ENCODE results near the gene PDGFA.

The PDGFA gene

DNA sequence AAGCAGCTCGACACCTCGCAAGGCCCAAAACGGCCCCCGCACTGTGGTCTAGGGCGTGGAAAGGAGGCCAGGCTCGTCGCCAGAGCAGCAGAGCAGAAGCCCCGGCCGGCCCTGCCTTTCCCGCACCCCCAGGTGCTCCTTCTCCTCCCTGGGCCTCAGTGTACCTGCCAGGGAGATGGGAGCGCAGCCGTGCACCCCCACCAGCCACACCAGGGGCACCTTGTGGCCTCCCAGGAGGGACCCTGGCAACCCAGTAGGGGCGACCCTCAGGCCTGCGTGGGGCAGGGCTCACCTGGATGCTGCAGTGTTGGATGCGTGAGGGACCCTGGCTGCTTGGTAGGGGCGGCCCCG lies 9.5 kb downstream of the PDGFA start:
- no peak for TF ChIP-seq FOXP2 (optimal IDR thresholded peaks at IDR 0.05; ENCODE audit: borderline replicate concordance, extremely low read depth, extremely low read length, insufficient read depth)
- no peak for TF ChIP-seq TAF1 (IDR thresholded peaks at IDR 0.05; ENCODE audit: borderline replicate concordance, insufficient read depth, low read length)
- no peak for TF ChIP-seq REST (IDR thresholded peaks at IDR 0.05; ENCODE audit: insufficient read depth in 1 of 2, low read depth in 2 of 2, low read length in 2 of 2)
- no peak for TF ChIP-seq POLR2AphosphoS5 (IDR thresholded peaks at IDR 0.05; ENCODE audit: low read depth, low read length)
- no peak for TF ChIP-seq SIN3A (IDR thresholded peaks at IDR 0.05; ENCODE audit: borderline replicate concordance, insufficient read depth, low read length)

DNA sequence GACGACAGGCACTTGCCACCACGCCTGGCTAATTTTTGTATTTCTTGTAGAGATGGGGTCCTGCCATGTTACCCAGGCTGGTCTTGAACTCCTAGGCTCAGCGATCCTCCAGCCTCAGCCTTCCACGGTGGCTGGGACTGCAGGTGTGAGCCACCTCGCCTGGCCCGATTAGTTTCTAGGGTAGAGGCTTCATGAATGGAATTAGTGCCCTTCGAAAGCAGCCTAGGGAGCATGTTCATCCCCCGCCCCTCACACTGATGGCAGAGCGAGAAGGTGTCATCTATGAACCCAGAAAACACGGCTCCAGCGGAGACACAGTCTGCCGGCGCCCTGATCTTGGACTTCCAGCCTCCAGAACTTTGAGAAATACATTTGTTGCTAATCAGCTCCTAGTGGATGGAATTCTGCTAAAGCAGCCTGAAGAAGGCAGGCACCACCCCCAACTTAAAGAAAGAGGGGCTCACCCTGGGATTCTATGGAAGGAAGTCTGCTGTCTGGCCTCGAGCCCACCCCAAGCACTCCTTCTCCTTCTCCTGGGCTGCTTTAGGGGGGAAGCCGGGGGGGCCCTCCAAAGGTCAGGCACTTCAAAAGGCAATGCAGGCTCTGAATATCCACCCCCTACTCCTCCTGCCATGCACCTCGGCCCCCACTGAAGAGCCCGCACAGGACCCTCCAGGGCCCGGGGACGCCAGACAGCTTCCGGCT lies 10.1 kb downstream of the PDGFA start:
- no peak for TF ChIP-seq SIN3A (IDR thresholded peaks at IDR 0.05; ENCODE audit: borderline replicate concordance, insufficient read depth, low read length)
- no peak for TF ChIP-seq REST (IDR thresholded peaks at IDR 0.05; ENCODE audit: insufficient read depth in 1 of 2, low read depth in 2 of 2, low read length in 2 of 2)
- no peak for TF ChIP-seq POLR2AphosphoS5 (IDR thresholded peaks at IDR 0.05; ENCODE audit: low read depth, low read length)
- no peak for TF ChIP-seq FOXP2 (optimal IDR thresholded peaks at IDR 0.05; ENCODE audit: borderline replicate concordance, extremely low read depth, extremely low read length, insufficient read depth)
- no peak for TF ChIP-seq TAF1 (IDR thresholded peaks at IDR 0.05; ENCODE audit: borderline replicate concordance, insufficient read depth, low read length)

GRCh38 chr7:508461-509170 lies 11.0 kb downstream of the PDGFA start:
- TF ChIP-seq POLR2AphosphoS5 (IDR thresholded peaks at IDR 0.05; ENCODE audit: low read depth, low read length) (no peak), TAF1 (IDR thresholded peaks at IDR 0.05; ENCODE audit: borderline replicate concordance, insufficient read depth, low read length) (no peak), SIN3A (IDR thresholded peaks at IDR 0.05; ENCODE audit: borderline replicate concordance, insufficient read depth, low read length) (no peak), FOXP2 (optimal IDR thresholded peaks at IDR 0.05; ENCODE audit: borderline replicate concordance, extremely low read depth, extremely low read length, insufficient read depth) (no peak), REST (IDR thresholded peaks at IDR 0.05; ENCODE audit: insufficient read depth in 1 of 2, low read depth in 2 of 2, low read length in 2 of 2) (no peak)

DNA sequence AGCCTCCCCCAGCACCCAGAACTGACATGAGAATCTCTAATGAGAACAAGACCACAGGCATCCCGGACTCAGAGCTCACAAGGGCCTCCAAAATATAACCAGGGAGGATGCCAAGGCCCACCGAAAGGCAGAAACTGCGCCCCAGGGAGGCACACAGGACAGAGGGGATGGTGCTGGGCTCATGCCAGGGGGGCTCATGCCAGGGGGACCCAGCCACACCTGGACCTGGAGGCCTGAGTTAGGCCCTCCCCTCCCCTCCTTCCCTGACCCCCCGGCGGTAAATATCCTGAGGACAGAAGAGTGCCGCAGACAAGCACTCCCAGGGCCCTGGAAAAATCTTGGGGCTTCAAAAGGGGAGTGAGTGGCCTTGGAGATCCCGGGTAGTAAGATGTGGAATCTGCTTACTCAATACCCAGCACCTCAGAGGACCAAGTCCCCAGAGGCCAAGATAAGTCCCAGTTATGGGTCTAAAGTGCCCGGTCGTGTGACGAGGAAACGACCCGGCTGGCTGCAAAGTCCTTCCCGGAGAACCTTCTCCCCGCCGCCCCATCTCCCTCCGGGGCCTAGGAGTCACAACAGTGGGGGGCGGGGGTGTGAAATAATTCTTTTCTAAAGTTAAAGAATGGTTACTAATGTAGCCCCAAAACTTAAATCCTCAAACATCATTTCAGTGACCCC lies 11.9 kb downstream of the PDGFA start:
- no peak for TF ChIP-seq TAF1 (IDR thresholded peaks at IDR 0.05; ENCODE audit: borderline replicate concordance, insufficient read depth, low read length)
- TF ChIP-seq REST (IDR thresholded peaks at IDR 0.05; ENCODE audit: insufficient read depth in 1 of 2, low read depth in 2 of 2, low read length in 2 of 2) = no peak
- no peak for TF ChIP-seq SIN3A (IDR thresholded peaks at IDR 0.05; ENCODE audit: borderline replicate concordance, insufficient read depth, low read length)
- no peak for TF ChIP-seq POLR2AphosphoS5 (IDR thresholded peaks at IDR 0.05; ENCODE audit: low read depth, low read length)
- no peak for TF ChIP-seq FOXP2 (optimal IDR thresholded peaks at IDR 0.05; ENCODE audit: borderline replicate concordance, extremely low read depth, extremely low read length, insufficient read depth)
